Measurements from ENCODE around the gene MEIOB.
"Not testable (repeated sequence)": the region's sequence is repeated elsewhere in the genome, so short reads cannot be mapped to it uniquely, and the experiment has no call there.

GRCh38 chr16:1897692-1898091 is 25.7 kb upstream of the MEIOB start:
- TF ChIP-seq CTCF (tag by site-specific recombination; IDR thresholded peaks at IDR 0.05); ZNF239 (tag by site-specific recombination; IDR thresholded peaks at IDR 0.05); ZNF274 (IDR thresholded peaks at IDR 0.05; ENCODE audit: low read length); ZNF274 (tag by site-specific recombination; IDR thresholded peaks at IDR 0.05; ENCODE audit: borderline replicate concordance); ZNF112 (tag by site-specific recombination; IDR thresholded peaks at IDR 0.05); ZNF146 (tag by site-specific recombination; IDR thresholded peaks at IDR 0.05); EGR2 (tag by site-specific recombination; IDR thresholded peaks at IDR 0.05; ENCODE audit: low read depth); ZNF624 (tag by site-specific recombination; IDR thresholded peaks at IDR 0.05); GLI4 (tag by site-specific recombination; IDR thresholded peaks at IDR 0.05): not testable (repeated sequence)
